WTC11 (cell line): ENCODE results near the gene ILKAP. TPM values are rescaled to one million over a fixed set of nuclear protein-coding genes. Genes with fewer than 3 reads are reported as not detected.

Source experiments
- ATAC-seq: fragments of 200-7000 bp; cut with Tn5 transposase; 2 replicates; pipeline ENCODE4 v1.10.0; 2021; ENCODE audit warnings: mild to moderate bottlenecking, moderate library complexity
- CTCF ChIA-PET: fragments of 300-600 bp; sonication (Branson Sonifier 250); formaldehyde crosslinking; loops from one replicate; lab custom pipeline; 2021; ENCODE audit warnings: antibody characterized with exemption; lab: Charles Lee
- POLR2A ChIA-PET: fragments of 350-600 bp; sonication (Branson Sonifier 250); formaldehyde crosslinking; loops from one replicate; lab custom pipeline; 2021; ENCODE audit warnings: antibody characterized with exemption; lab: Charles Lee
- DNase-seq: peaks from one replicate; pipeline ENCODE4 v3.0.0; 2021; ENCODE audit warnings: low spot score
- H3K27ac Mint-ChIP-seq: 2 replicates; pipeline ENCODE4 v1.8.0; 2021; ENCODE audit warnings: mixed read lengths
- H3K27me3 Mint-ChIP-seq: 2 replicates; pipeline ENCODE4 v1.8.0; 2021; ENCODE audit warnings: low read depth, mild to moderate bottlenecking, moderate library complexity, mixed read lengths
- H3K36me3 Mint-ChIP-seq: 2 replicates; pipeline ENCODE4 v1.8.0; 2021; ENCODE audit warnings: mixed read lengths
- H3K4me1 Mint-ChIP-seq: 2 replicates; pipeline ENCODE4 v1.8.0; 2022; ENCODE audit warnings: mixed read lengths
- H3K4me3 Mint-ChIP-seq: 2 replicates; pipeline ENCODE4 v1.8.0; 2021; ENCODE audit warnings: mild to moderate bottlenecking, moderate library complexity, mixed read lengths
- H3K9me3 Mint-ChIP-seq: 2 replicates; pipeline ENCODE4 v1.8.0; 2021; ENCODE audit warnings: mixed read lengths
- AFF4 ChIP-seq: sonication (generic); formaldehyde crosslinking; IDR thresholded peaks from 2 replicates; pipeline ENCODE4 v1.8.1; 2023; ENCODE audit warnings: mild to moderate bottlenecking, missing genetic modification reagents, borderline replicate concordance
- AR ChIP-seq: fragments of 250-450 bp; sonication (Bioruptor Pico); IDR thresholded peaks from 2 replicates; pipeline ENCODE4 v1.9.0; 2021; ENCODE audit warnings: mild to moderate bottlenecking
- ARID4B ChIP-seq: sonication (generic); formaldehyde crosslinking; IDR thresholded peaks from 2 replicates; pipeline ENCODE4 v1.8.0; 2023; ENCODE audit warnings: missing genetic modification reagents, mild to moderate bottlenecking, borderline replicate concordance
- ESRRA ChIP-seq: sonication (generic); formaldehyde crosslinking; IDR thresholded peaks from 2 replicates; pipeline ENCODE4 v1.8.1; 2022; ENCODE audit warnings: mild to moderate bottlenecking, missing genetic modification reagents, borderline replicate concordance
- FOXP4 ChIP-seq: sonication (generic); formaldehyde crosslinking; IDR thresholded peaks from 2 replicates; pipeline ENCODE4 v1.8.0; 2022; ENCODE audit warnings: mild to moderate bottlenecking, missing genetic modification reagents
- MAX ChIP-seq: sonication (generic); formaldehyde crosslinking; IDR thresholded peaks from 2 replicates; pipeline ENCODE4 v1.8.0; 2022; ENCODE audit warnings: mild to moderate bottlenecking, missing genetic modification reagents
- ZNF121 ChIP-seq: sonication (generic); formaldehyde crosslinking; IDR thresholded peaks from 2 replicates; pipeline ENCODE4 v1.8.0; 2023; ENCODE audit warnings: missing genetic modification reagents
- ZNF532 ChIP-seq: fragments of 250-450 bp; sonication (Bioruptor Pico); IDR thresholded peaks from 2 replicates; pipeline ENCODE4 v1.9.0; 2021; ENCODE audit warnings: mild to moderate bottlenecking, borderline replicate concordance
- ZNF671 ChIP-seq: fragments of 250-450 bp; sonication (Bioruptor Pico); IDR thresholded peaks from 2 replicates; pipeline ENCODE4 v1.8.0; 2021; ENCODE audit warnings: mild to moderate bottlenecking
- ZSCAN18 ChIP-seq: fragments of 250-450 bp; sonication (Bioruptor Pico); IDR thresholded peaks from 2 replicates; pipeline ENCODE4 v2.1.2; 2022; ENCODE audit warnings: mild to moderate bottlenecking, moderate library complexity
- total RNA-seq: library from RNA; stranded (reverse); gene quantifications from 3 replicates; pipeline ENCODE4 v1.2.3, GENCODE V29; 2021

The ILKAP gene
- total RNA-seq, 1 experiment from 2014 or later = 32.7 TPM

- no peak for TF ChIP-seq FOXP4 (CRISPR knock-in tag)
- no peak for TF ChIP-seq ZSCAN18 (CRISPR knock-in tag)
- TF ChIP-seq, all 79 proteins: peak for 0
Measured at GRCh38 chr2:238251986-238252385, 48.5 kb upstream of the ILKAP start (continued).

- no peak overlapping the region for H3K4me3 Mint-ChIP-seq
- POLR2A ChIA-PET = no interaction called here
- no peaks in the 10 kb centered on the region for H3K9me3 Mint-ChIP-seq
- TF ChIP-seq ZNF532 (CRISPR knock-in tag) (no peak), AFF4 (CRISPR knock-in tag) (no peak), AR (CRISPR knock-in tag) (no peak), ESRRA (CRISPR knock-in tag) (no peak), MAX (CRISPR knock-in tag) (no peak), ZNF121 (CRISPR knock-in tag) (no peak), ARID4B (CRISPR knock-in tag) (no peak), ZNF671 (no peak)
- H3K27me3 Mint-ChIP-seq = no peaks in the 10 kb centered on the region
- DNase-seq = no peak
- CTCF ChIA-PET = no interaction called here
- H3K4me1 Mint-ChIP-seq = peaks cover 5% of the 10 kb centered on the region; the same call in 1 of the 2 replicates
- no peaks in the 10 kb centered on the region for H3K36me3 Mint-ChIP-seq
- no peak overlapping the region for H3K27ac Mint-ChIP-seq
- ATAC-seq = no peak
Measured at GRCh38 chr2:238251331-238251730, 47.8 kb upstream of the ILKAP start.
